CD4-positive, alpha-beta T cell treated with Interleukin-17A for 1 hour (primary cell): Measurements from ENCODE around the gene IFT122.
"Not testable (repeated sequence)": the region's sequence is repeated elsewhere in the genome, so short reads cannot be mapped to it uniquely, and the experiment has no call there.

ENCODE experiments used
- DNase-seq: peaks from one replicate; pipeline ENCODE4 v3.0.0-alpha.2; 2020

Gene IFT122

GRCh38 chr3:129542747-129543146 is 102.7 kb downstream of the IFT122 start:
- no peak for DNase-seq

GRCh38 chr3:129543156-129543790 is 103.2 kb downstream of the IFT122 start, which contains the start of gene H1-8:
Gene H1-8, plus strand, starts transcription at chr3:129543175. Its CDS starts 44 bp downstream, at chr3:129543219.
- no peak for DNase-seq

- DNase-seq = no peak
Observed at GRCh38 chr3:129543999-129544398, 104.0 kb downstream of the IFT122 start.

DNA sequence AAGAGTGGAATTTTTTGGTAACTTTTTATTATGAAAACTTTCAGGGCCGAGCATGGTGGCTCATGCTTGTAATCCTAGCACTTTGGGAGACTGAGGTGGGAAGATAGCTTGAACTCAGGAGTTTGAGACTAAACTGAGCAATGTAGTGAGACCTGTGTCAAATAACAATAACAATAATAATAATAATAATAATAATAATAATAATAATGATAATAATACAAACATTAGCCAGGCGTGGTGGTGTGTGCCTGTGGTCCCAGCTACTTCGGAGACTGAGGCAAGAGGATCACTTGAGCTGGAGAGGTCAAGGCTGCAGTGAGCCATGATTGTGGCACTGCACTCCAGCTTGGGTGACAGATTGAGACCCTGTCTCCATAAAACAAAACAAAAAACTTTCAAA is 105.9 kb downstream of the IFT122 start:
- not testable (repeated sequence) for DNase-seq

DNA sequence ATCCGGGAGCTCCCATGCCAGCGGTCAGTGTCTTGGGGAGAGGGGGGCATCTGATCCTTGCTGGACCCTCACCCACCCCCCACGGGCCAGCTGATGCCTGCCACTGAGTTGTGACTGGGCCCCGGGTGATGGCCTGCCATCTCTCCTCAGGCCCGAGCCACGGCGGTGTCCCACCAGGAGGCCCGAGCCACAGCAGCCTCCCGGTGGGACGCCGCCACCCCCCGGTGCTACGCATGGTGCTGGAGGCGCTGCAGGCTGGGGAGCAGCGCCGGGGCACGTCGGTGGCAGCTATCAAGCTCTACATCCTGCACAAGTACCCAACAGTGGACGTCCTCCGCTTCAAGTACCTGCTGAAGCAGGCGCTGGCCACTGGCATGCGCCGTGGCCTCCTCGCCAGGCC is 107.2 kb downstream of the IFT122 start:
- no peak for DNase-seq

DNA sequence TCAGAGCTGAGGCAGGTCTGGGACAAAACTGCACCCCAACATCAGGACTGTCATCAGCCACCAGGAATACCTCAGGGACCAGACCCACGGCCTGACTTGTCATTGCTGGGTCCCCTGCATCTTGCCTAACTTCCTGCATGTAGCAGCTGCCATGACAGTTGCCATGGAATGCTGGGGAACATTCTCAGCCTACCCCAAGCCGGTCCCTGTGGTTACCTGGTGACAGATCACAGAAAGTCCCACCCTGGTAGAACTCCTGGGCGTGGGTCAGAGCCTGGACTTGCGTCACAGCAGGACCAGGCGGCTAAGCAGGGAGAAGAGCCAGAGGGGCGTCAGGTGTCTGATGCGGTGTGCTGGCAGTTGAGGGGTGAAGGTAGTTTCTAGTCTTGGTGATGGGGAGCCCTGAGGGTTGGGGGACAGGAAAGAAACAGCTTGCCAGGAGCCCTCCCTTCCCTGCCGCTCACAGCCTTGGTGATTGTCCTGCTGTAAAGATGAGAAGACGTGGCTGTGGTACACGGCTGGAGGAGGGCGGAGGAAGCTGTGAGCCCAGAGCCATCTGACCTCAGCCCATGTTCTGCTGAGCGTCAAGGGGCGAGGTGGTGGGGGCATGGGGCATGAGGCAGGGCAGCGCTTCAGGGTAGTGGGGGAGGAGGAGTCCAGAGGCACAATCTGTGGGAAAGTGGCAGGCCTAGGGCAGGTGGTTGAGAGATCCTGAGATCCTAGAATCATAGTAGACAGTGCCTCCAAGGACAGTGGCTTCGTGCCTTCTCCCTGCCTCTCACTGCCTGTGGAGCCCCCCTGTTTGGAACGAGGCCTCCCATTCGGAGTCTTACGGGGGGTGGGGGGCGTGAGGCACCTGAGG is 108.3 kb downstream of the IFT122 start:
- no peak for DNase-seq

- DNase-seq = no peak
Observed at GRCh38 chr3:129549006-129549800, 109.2 kb downstream of the IFT122 start.

- DNase-seq = no peak
Observed at GRCh38 chr3:129549805-129550204, 109.8 kb downstream of the IFT122 start.

DNA sequence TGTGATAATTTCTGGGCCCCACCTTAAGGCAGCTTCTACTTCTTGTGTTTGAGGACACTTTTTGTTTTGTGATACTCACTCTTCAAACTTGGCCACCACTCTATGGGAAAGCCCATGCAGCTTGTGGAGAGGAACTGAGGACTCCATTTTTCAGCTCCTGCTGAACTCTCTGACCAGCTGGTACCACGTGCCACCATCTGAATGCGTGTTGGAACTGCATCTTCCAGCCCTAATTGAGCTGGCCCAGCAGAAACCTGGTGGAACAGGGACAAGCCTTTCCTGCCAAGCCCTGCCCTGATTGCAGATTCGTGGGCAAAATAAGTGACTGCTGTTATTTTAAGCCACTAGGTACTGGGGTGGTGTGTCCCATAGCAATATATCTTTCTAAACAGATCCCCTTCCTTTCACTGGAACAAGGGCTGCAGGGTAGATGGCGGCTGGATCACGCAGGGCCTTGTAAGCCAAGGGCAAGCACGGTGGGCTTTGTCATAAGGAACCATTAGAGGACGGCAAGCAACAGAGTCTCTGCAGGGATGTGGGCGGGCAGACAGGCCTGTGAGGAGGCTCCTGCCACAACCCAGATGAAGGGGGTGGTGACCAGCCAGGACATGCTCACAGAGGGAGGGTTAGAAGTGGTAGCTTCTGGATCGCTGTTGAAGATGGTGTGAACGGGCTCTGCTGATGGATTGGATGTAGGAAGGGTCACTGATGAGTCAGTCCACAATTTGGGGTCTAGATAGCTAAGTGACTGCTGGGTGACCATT is 112.4 kb downstream of the IFT122 start:
- no peak for DNase-seq

DNA sequence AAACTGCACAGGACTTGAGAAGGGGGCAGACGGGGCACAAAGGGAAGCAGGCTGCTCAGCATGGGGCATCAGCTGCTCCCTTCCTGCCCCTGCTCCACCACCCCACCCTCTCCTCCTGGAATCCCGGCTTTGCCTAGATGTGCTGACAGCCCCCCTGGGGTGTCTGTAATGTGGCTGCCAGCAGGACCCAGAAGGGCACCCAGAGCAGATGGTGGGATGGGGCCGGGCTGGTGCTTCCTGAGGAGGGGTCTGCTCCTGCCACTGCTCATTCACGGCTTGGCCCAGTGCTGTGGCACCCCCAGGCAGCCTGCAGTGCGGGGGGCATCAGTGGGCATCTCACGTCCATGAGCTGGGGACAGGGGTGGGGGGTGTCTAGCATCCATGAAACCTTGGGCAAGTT is 113.1 kb downstream of the IFT122 start:
- DNase-seq = no peak

DNA sequence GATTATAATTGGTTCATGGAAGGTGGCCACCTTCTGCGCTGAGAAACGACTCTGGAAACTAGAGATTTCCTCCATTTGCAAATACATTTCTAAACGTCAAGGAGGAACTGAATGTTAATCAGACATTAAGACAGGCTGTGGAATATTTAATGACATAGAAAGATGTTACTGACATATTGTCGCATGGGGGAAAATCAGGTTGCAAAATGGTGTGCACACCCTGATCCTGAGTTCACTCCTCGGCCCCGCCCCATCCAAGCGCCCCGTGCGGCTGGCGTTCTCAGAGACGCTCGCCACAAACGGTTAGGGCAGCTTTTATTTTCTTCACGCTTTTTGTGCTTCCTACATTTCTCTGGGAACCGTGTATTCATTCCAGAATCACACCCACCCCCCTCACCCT is 113.7 kb downstream of the IFT122 start:
- no peak for DNase-seq

GRCh38 chr3:129554356-129555152 is 114.5 kb downstream of the IFT122 start:
- DNase-seq = no peak

GRCh38 chr3:129555153-129555550 is 115.1 kb downstream of the IFT122 start:
- DNase-seq = no peak

DNA sequence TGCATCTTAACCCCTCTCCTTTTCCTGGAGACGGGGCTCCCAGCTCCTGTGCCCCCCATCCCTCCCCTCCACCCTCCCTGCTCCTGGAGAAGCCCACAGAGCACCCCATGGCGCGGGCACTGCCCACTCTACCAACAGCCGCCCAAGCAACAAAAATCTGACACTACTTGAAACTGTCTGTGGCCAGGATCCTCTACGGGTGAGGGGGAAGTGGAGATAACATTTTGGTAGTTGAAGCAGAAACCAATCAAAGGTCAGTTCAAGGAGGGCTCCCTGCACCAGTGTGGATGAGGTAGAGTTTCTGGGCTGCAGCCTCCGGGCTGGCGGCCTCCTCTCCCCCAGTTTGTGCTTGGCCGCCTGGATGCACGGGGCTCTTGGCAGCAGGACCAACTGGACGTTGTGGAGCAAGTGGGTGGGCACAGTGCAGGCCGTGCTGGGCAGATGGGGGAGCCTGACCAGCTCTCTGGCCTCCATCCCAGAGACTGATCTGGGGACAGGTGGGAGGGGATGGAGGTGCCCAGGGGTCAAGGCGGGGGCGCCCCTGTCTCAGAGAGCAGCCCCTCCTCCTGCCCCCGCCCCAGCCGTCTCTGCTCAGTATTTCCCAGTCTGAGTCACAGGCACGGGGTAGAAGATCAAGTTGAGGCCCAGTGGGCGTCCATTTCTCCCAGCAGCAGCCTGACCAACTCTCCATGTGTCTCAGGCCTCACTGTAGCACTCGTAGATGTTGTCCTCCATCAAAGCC is 115.8 kb downstream of the IFT122 start:
- DNase-seq = no peak

- DNase-seq = no peak
Observed at GRCh38 chr3:129556358-129556695, 116.3 kb downstream of the IFT122 start.

DNA sequence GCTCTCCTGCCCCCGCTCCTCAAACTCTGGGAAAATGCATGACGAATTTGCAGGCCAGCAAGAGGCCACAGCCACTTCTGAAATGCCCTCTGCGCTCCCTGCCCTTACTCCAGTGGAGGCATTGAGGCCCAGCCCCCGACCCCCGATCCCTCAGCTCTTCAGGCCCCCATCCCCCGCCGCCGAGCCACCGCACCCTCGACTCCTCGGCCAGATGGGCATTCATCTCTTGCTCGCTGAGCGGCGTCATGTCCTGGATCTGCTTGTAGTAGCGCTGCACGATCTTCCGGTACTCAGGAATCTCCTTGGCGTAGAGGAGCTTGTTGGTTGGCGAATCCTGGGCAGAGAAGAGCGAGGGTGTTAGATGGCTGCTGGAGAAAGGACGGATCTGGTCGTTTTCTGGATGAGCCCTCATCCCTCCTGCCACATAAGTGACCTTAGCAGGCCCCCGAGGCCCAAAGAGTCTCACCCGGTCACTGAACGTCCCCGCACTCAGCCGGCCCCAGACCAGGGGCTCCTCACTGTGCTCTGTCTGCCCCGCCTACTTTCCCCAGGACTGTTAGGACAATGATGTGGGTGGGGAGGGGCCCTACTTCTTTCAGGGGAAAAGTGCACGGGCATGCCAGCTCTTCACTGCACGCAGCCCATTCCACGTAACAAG is 117.0 kb downstream of the IFT122 start:
- DNase-seq = no peak

DNA sequence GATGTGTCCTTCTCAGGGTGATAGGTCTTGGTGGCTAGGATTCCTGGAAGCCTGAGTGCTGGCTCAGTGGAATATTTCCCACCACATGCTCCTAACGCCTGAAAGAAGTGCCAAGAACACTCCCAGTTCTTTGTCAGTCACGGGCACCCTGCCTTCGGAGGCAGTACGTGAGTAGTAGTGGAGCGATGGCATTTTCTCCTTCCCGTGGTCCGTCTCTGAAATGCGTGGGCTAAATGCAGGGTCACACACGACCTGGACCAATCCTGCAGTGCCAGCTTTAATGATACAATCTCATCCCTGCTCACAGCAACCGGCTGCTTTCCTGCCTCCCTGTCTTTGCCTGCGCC is 117.5 kb downstream of the IFT122 start:
- DNase-seq = no peak

DNA sequence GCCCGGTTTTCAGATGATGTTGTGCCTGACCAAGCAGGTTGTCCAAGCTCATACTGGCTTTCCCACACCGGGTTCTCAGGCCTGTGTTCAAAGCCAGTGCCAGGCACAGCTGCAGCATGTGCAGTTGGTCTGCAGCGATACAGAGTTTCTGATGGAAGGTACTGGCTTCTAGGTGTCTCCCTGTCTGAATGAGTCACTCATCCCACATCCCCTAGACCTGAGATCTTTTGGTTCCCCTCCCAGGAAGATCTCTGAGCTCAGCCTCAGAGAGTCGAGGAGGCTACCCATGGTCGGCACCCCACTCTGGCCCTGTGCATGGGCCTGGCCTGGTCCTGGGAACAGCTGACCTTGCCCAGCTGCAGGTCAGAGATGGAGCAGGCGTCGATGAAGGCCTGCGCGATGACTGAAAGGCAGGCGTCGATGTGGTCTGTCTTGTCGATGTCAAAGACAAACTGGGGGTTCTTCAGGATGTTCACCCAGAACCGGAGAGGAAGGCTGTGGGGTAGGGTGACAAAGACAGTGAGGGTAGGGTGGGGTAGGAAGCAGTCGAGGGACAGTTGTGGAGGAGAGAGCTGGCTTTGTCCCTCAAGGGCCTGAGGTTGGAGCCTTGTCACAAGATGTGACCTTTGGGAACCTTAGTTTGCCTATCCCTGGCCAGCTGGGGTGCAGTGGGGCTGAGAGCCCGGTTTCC is 118.2 kb downstream of the IFT122 start:
- peak; percentile 10 for DNase-seq

DNA sequence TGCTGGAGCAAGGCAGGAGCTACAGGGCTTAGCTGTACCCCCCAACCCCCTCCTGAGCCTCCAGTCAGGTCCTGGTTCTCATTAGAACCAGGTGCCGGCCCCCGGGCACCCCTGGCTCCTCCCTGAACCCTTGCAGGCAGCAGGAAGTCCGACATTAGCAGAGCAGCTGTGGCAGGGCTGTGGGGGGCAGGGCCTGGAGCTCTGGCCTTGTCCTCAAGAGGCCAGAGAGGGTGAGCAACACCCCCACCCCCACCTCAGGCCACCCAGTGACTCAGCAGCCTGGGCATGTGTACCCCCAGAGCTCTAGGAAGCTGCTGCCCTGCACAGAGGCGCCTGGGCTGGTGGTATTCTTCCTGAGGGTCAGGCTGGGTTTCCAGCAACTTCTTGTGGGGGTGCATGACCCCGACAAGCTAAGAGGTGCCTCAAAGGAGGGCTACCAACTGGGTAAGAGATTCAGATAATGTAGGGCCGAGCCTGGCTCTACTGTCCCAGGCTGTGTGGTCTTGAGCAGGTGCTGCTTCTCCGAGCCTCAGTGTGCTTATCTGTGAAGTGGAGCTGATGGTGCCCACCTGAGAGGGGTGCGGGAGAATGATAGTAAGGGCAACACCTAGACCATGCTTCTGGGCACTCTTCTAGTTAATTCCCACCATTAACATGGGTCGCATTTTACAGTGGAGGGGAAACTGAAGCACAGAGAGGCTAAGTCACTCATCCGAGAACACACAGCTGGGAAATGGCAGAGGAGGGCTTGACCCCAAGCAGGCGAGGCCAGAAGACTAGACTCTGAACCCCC is 118.9 kb downstream of the IFT122 start:
- DNase-seq = no peak
